Measurements from ENCODE around the gene VWA8. TPM values are rescaled to one million over a fixed set of nuclear protein-coding genes. Genes with fewer than 3 reads are reported as not detected.
A peak's percentile ranks its signal among the peaks of the same experiment; 100 is the strongest.
"Not testable (repeated sequence)": the region's sequence is repeated elsewhere in the genome, so short reads cannot be mapped to it uniquely, and the experiment has no call there.

VWA8 gene
- total RNA-seq, 2 experiments from 2014 or later: 14.9 to 17.4 TPM

DNA sequence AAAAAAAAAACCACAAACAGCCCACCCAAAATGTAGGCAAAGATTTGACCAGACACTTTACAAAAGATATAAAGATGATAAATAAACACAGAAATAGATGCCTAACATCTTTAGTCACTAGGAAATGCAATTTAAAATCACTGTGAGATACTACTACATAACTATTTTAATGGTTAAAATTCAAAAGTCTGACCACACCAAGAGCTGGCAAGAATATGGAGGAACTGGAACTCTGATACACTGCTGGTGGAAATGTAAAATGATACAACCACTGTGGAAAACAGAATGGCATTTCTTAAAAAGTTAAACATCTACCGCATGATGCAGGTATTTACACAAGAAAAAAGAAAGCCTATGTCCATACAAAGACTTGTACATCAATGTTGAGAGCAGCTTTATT is 26.8 kb downstream of the VWA8 start:
- H3K27ac Mint-ChIP-seq: no peak overlapping the region

DNA sequence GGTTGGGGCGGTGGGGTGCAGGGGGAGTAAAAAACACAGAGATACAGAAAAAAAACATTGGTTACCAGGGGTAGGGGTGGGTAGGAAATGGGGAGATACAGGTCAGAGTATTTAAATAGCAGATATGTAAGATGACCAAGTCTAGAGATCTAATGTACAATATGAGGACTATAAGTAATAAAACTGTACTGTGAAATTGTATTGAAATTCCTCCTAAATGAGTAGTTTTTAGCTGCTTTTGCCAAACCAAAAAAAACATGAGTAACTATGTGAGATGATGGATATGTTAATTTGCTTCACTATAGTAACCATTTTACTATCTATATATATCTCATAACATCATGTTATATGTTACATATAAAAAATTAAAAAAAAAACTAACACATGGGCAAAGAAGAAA is 29.6 kb downstream of the VWA8 start:
- H3K4me3 Mint-ChIP-seq: no peak overlapping the region
- ATAC-seq: no peak
- no peak overlapping the region for H3K27ac Mint-ChIP-seq
- CTCF ChIA-PET: interaction anchor here (1.2 kb wide), 1 partner anchor 9 kb away, joined by 3 read pairs; no protein-coding TSS in a partner anchor
- peaks cover 35% of the 10 kb centered on the region for H3K36me3 Mint-ChIP-seq
- no peak for DNase-seq
- H3K4me1 Mint-ChIP-seq: peaks cover 19% of the 10 kb centered on the region
- no peaks in the 10 kb centered on the region for H3K9me3 Mint-ChIP-seq (ENCODE audit: low read depth)
- H3K27me3 Mint-ChIP-seq: no peaks in the 10 kb centered on the region

More for the DNA sequence above, 26.8 kb downstream of the VWA8 start:
- H3K4me3 Mint-ChIP-seq: no peak overlapping the region
- H3K9me3 Mint-ChIP-seq (ENCODE audit: low read depth): no peaks in the 10 kb centered on the region
- no peak for DNase-seq
- peaks cover 7% of the 10 kb centered on the region for H3K4me1 Mint-ChIP-seq
- H3K27me3 Mint-ChIP-seq: no peaks in the 10 kb centered on the region
- peaks cover 18% of the 10 kb centered on the region for H3K36me3 Mint-ChIP-seq
- no peak for ATAC-seq
- CTCF ChIA-PET: interaction anchor here (0.6 kb wide), 1 partner anchor 126 kb away, joined by 3 read pairs; no protein-coding TSS in a partner anchor

DNA sequence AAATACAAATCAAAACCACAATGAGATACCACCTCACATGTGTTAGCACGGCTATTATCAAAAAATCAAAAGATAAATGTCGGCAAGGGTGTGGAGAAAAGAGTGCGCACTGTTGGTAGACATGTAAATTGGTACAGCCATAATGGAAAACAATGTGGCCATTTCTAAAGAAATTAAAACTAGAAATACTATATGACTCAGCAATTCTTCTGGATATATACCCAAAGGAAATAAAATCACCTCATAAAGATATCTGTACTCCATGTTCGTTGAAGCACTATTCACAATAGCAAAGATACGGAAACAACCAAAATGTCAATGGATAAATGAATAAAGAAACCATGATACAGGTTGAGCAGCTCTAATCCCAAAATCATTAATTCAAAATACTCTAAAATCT is 30.8 kb downstream of the VWA8 start:
- ATAC-seq (no peak), DNase-seq (no peak)
- H3K4me1 Mint-ChIP-seq: peaks cover 21% of the 10 kb centered on the region
- no peak overlapping the region for H3K27ac Mint-ChIP-seq
- no peak overlapping the region for H3K4me3 Mint-ChIP-seq
- no peaks in the 10 kb centered on the region for H3K27me3 Mint-ChIP-seq
- H3K9me3 Mint-ChIP-seq (ENCODE audit: low read depth): no peaks in the 10 kb centered on the region
- peaks cover 45% of the 10 kb centered on the region for H3K36me3 Mint-ChIP-seq
- CTCF ChIA-PET: interaction anchor here (1.2 to 1.5 kb wide), 2 partner anchors 8 to 12 kb away, joined by 3 read pairs; no protein-coding TSS in a partner anchor

DNA sequence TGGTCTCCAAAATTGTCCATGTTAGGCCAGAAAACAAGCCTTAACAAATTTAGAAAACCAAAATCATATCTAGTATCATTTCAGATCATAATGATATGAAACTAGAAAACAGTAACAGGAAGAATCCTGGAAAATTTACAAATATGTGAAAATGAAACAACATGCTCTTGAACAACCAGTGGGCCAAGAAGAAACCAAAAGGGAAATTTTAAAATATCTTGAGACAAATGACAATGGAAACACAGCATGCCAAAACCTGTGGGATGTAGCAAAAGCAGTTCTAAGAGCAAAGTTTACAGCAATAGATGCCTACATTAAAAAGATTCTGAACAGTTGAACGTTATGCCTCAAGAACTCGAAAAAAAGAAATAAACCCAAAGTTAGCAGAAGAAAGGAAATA is 32.6 kb downstream of the VWA8 start:
- Mint-ChIP-seq H3K36me3 (peaks cover 52% of the 10 kb centered on the region), H3K4me1 (peaks cover 32% of the 10 kb centered on the region), H3K27me3 (no peaks in the 10 kb centered on the region), H3K4me3 (peak overlapping the region; percentile 73), H3K9me3 (ENCODE audit: low read depth) (peaks cover 9% of the 10 kb centered on the region), H3K27ac (peak overlapping the region; percentile 79)
- CTCF ChIA-PET: interaction anchor here (0.6 to 1.0 kb wide), 2 partner anchors 12 to 14 kb away, joined by 3 read pairs; no protein-coding TSS in a partner anchor
- DNase-seq (no peak), ATAC-seq (peak; percentile 36)

DNA sequence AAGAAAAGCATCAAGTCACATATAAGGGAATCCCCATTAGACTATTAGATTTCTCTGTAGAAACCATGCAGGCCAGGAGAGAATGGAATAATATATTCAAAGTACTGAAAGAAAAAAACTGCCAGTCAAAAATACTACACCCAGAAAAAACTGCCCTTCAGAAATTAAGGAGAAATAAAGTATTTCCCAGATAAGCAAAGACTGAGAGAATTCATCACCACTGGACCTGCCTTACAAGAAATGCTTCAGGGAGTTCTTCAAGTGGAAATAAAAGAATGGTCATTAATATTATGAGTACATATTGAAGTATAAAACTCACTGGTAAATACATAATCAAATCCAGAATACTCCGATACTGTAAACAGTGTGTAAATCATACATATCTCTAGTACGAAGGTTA is 35.9 kb downstream of the VWA8 start:
- ATAC-seq: no peak
- CTCF ChIA-PET: no interaction called here
- H3K27ac Mint-ChIP-seq: no peak overlapping the region

DNA sequence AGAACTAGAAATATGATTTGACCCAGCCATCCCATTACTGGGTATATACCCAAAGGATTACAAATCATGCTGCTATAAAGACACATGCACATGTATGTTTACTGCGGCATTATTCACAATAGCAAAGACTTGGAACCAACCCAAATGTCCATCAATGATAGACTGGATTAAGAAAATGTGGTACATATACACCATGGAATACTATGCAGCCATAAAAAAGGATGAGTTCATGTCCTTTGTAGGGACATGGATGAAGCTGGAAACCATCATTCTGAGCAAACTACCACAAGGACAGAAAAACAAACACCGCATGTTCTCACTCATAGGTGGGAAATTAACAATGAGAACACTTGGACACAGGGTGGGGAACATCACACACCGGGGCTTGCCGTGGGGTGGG is 38.0 kb downstream of the VWA8 start:
- DNase-seq; H3K27ac Mint-ChIP-seq; H3K4me3 Mint-ChIP-seq; CTCF ChIA-PET; H3K27me3 Mint-ChIP-seq; ATAC-seq; H3K9me3 Mint-ChIP-seq (ENCODE audit: low read depth): not testable (repeated sequence)
- Mint-ChIP-seq H3K36me3 (peaks cover 64% of the 10 kb centered on the region), H3K4me1 (peaks cover 23% of the 10 kb centered on the region)

More for the DNA sequence above, 35.9 kb downstream of the VWA8 start:
- peaks cover 29% of the 10 kb centered on the region for H3K4me1 Mint-ChIP-seq
- no peak overlapping the region for H3K4me3 Mint-ChIP-seq
- no peak for DNase-seq
- no peaks in the 10 kb centered on the region for H3K27me3 Mint-ChIP-seq
- H3K9me3 Mint-ChIP-seq (ENCODE audit: low read depth): peaks cover 9% of the 10 kb centered on the region
- peaks cover 73% of the 10 kb centered on the region for H3K36me3 Mint-ChIP-seq

DNA sequence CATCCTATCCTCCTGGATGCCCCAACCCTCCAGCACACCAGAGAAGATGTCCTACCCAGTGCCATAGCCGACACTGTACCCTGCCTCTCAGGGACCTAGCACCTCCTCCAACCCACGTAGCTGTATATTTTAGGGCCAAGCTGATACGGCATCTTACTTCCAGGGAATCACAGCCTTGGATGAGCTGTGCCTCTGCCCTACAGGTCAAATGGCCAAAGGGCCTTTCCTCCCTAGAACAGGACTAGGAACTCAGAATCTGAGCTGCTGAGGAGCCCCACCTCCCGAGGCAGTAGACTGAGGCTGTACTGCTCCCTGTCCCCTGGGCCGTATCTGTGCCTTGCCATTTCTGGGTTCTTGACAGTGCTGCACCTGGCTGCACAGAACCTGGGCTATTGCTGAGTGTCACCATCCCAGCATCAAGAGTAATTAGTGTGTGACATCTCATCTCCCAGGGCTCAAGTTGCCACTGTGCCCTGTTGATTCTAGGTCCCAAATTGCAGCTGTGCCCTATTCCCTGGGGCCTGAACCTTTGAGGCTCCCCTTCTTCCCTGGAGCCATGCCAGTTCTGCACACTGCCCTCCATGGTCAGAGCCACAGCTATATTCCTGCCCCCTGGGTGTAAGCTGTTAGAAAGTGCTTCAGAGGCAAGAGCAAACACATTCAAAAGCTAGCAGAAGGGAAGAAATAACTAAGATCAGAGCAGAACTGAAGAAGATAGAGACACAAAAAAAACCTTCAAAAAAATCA is 41.0 kb downstream of the VWA8 start:
- DNase-seq: no peak
- Mint-ChIP-seq H3K4me1 (peaks cover 38% of the 10 kb centered on the region), H3K27ac (no peak overlapping the region), H3K27me3 (no peaks in the 10 kb centered on the region), H3K9me3 (ENCODE audit: low read depth) (peaks cover 9% of the 10 kb centered on the region), H3K4me3 (no peak overlapping the region), H3K36me3 (peaks cover 43% of the 10 kb centered on the region)
- CTCF ChIA-PET: no interaction called here
- no peak for ATAC-seq

DNA sequence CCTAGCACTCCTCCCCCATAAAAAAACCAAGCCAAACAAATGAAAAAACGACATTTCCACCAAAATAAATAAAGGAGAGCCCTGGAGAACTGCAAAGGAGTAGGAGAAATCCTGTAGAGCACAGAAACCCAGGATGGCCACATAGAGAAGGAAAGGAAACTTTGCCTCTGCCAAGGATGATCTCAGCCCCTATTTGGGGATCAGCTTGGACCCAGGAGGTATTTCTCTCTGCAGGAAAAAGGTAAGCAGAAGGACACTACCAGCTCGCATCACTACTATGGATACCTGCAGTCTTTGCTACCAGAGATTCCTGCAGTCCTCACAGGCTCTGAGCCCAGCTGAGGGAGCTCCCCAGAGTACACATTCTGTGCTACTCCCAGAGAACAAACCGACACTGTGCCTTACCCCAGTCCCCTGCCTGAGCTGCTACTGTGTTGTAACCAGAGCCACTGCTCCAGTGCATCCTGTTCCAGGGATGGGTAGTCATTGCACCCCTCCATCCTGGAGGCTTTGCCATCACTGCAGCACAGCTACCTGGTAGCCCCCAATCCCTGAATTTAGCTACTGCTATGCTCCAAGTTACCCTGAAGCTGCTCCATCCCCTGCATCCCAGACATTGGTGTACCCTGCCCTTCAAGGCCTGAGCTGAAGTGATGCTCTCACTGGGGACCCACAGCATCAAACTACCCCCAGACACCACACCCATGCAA is 41.7 kb downstream of the VWA8 start:
- no peaks in the 10 kb centered on the region for H3K27me3 Mint-ChIP-seq
- H3K4me1 Mint-ChIP-seq: peaks cover 35% of the 10 kb centered on the region
- CTCF ChIA-PET: no interaction called here
- H3K27ac Mint-ChIP-seq: no peak overlapping the region
- H3K4me3 Mint-ChIP-seq: no peak overlapping the region
- DNase-seq: no peak
- no peak for ATAC-seq
- peaks cover 40% of the 10 kb centered on the region for H3K36me3 Mint-ChIP-seq
- peaks cover 5% of the 10 kb centered on the region for H3K9me3 Mint-ChIP-seq (ENCODE audit: low read depth)

DNA sequence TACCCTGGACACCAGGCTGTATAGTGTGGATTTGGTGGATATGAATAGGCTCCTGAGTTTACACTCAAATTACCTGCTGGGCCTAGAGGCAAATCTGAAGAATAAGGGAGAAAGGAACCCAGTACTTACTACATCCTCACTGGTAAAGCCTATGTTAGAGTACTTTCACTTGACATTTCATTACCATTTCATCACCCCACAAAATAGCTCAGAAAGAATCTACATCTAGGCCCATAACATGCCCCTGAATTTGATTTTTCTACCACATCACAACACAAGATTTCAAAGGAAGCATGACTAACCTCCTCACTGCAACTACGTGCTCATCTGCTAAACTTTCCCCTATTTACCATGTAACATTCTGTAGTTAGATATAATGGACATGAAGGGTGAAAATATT is 43.3 kb downstream of the VWA8 start:
- CTCF ChIA-PET: interaction anchor here (1.0 kb wide), 1 partner anchor 12 kb away, joined by 3 read pairs; no protein-coding TSS in a partner anchor
- DNase-seq (no peak), ATAC-seq (peak; percentile 56)
- Mint-ChIP-seq H3K9me3 (ENCODE audit: low read depth) (no peaks in the 10 kb centered on the region), H3K4me3 (no peak overlapping the region), H3K4me1 (peaks cover 27% of the 10 kb centered on the region), H3K36me3 (peaks cover 25% of the 10 kb centered on the region), H3K27ac (peak overlapping the region; percentile 77), H3K27me3 (no peaks in the 10 kb centered on the region)

DNA sequence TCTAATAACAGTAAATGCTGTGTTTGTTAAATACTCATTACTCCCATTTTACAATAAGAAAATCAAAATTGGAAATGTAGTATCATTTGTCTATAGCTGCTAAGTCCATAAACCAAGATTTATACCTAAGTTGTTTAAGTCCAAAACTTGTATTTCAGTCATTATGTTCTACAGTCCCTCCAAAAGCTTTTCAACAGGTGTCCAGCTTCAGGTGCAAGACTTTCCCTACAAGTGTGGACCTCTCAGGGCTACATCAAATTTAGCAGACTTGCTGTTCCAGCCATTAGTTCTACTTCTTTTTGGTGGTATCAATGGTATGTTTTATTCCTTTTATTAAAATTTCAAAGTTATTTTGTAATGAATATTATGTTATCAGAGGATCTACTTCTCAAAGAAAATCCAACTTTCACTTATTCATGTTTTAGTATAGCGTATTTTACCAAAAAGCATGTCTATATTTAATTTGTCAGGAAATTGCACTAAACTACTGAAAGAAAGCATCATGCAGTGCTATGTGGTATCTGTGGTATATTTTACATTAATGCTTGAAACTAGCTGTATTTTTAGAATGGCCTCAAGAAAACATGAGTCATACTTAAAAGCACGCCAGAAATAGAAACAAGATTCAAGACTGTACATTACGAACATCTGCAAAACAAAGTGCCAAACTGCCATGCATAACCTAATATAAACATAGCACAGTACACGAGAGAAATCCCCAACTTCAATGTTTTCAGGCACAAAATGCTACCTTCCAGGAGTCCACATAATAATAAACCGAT is 44.5 kb downstream of the VWA8 start:
- Mint-ChIP-seq H3K9me3 (ENCODE audit: low read depth) (no peaks in the 10 kb centered on the region), H3K27me3 (no peaks in the 10 kb centered on the region), H3K4me3 (peak overlapping the region; percentile 45), H3K36me3 (peaks cover 14% of the 10 kb centered on the region), H3K27ac (peak overlapping the region; percentile 86), H3K4me1 (peaks cover 27% of the 10 kb centered on the region)
- ATAC-seq (peak; percentile 90), DNase-seq (no peak)
- CTCF ChIA-PET: interaction anchor here (0.9 to 1.2 kb wide), 3 partner anchors 9 to 12 kb away, joined by 3 to 4 read pairs (median 4); no protein-coding TSS in a partner anchor

DNA sequence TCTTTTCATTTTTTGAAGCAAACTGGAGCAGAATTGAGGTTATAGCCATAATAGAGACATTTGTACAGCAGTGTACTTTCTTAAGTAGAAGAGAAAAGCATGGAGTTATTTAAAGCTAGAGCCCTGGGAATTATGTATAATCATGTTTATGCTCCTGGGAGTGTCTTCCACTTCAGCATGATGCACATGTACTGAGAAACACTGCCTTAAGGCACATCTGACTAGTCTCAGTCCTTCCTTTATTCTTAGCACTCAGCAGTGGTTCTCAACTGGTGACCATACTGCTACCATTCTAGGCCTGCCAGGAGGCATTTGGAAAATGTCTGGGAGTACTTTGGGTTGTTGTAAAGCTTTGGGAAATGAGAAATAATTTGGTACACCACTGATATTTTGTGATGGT is 45.8 kb downstream of the VWA8 start:
- Mint-ChIP-seq H3K4me1 (peaks cover 27% of the 10 kb centered on the region), H3K9me3 (ENCODE audit: low read depth) (no peaks in the 10 kb centered on the region), H3K36me3 (peaks cover 6% of the 10 kb centered on the region), H3K27ac (no peak overlapping the region), H3K4me3 (no peak overlapping the region), H3K27me3 (no peaks in the 10 kb centered on the region)
- DNase-seq (no peak), ATAC-seq (no peak)
- CTCF ChIA-PET: no interaction called here

DNA sequence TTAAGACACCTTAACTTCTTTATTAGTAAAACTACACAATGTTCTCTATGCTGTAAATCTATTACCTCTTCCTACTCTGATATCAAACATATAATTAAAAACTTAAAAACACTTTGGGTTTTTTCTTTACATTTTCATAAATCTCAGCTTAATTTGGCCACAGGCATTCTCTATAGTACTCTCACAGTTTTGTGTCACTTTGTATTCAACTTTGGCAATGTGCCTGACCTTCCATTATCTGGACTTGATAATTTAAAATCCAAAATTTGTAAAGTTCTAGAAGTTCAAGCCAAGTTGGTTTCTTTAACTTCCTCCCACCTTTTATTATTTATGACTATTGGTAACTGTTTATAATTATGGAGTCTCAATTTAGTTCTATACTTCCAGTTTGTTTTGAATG is 46.4 kb downstream of the VWA8 start:
- Mint-ChIP-seq H3K36me3 (peaks cover 5% of the 10 kb centered on the region), H3K27ac (no peak overlapping the region), H3K27me3 (no peaks in the 10 kb centered on the region), H3K9me3 (ENCODE audit: low read depth) (no peaks in the 10 kb centered on the region), H3K4me1 (peaks cover 26% of the 10 kb centered on the region), H3K4me3 (no peak overlapping the region)
- DNase-seq (no peak), ATAC-seq (no peak)
- CTCF ChIA-PET: no interaction called here

DNA sequence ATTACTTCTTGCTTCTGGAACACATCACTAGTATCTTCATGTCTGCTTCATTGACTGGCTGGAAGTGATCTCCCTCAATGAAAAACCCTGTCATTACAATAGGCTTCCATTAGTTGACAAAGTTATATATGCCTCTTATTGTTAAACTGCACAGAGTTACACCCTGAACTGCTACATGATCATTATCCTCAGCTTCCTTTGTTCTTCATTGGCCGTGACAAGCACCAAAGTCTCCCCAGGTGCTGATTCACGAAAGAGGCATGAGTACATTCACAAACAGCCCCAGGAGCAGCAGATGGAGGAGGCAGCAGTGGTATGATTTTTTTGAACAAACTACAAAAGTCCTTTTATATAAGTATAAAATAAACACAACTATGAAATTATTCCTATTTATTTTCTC is 51.4 kb downstream of the VWA8 start:
- no peak for DNase-seq
- H3K9me3 Mint-ChIP-seq (ENCODE audit: low read depth): no peaks in the 10 kb centered on the region

More for the DNA sequence above, 51.4 kb downstream of the VWA8 start:
- H3K36me3 Mint-ChIP-seq: peaks cover 16% of the 10 kb centered on the region
- peaks cover 1% of the 10 kb centered on the region for H3K4me1 Mint-ChIP-seq
- CTCF ChIA-PET: no interaction called here
- H3K27me3 Mint-ChIP-seq: no peaks in the 10 kb centered on the region
- no peak overlapping the region for H3K27ac Mint-ChIP-seq
- H3K4me3 Mint-ChIP-seq: no peak overlapping the region
- ATAC-seq: no peak

Data from activated CD8-positive, alpha-beta memory T cell treated with anti-CD3 and anti-CD28 coated beads, Interleukin-2, amount 10 ng/mL, durations not matched to agents 7 days and 5 days (primary cell).